ENCODE data around the gene ELOVL2.
"Not testable (repeated sequence)": the region's sequence is repeated elsewhere in the genome, so short reads cannot be mapped to it uniquely, and the experiment has no call there.

Gene ELOVL2

GRCh38 chr6:11025921-11026635, 18.0 kb downstream of the ELOVL2 start:
- in situ Hi-C loops (cut with MboI; ENCODE audit: low sequenced_read_pairs) = no loop called here

- in situ Hi-C loops (cut with MboI; ENCODE audit: low sequenced_read_pairs) = no loop called here
Observed at GRCh38 chr6:11025130-11025529, 19.0 kb downstream of the ELOVL2 start.

DNA sequence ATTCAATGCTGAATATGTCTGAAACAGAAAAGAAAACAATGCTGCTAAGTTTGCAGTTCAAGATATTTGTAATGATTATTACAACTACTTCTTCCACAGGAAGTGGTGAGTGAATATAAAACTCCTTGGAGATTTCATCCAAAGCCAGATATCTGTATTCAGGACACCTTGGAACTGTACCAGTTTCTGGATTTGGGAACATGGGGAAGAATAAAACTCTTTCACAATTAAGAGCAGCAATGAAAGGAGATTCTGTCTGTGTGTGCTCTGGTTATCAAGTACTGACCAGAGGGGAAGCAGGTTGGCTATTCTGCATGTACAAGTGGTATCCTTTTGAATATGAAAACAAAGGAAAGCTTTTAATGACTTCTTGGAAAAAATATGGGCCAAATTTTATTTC, 21.1 kb downstream of the ELOVL2 start:
- in situ Hi-C loops (cut with MboI; ENCODE audit: low sequenced_read_pairs) = no loop called here

DNA sequence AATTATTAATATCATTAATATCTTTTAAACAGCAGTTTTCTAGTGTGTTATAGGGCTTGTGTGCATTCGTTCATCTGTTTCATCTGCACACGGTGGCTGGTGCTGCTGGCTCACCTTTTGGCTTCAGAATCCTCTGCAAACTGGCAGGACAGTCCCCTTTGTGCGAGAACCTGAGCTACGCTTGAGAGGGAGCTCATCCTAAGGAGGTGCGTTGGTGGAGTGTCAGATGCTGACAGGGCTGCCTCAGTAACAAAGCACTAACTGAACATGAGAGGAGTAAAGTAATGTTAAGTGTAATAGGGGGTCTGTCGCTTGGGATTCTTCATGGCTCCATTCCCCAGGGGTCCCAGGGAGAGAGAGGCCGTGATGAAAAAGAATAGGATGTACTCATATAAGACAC, 22.4 kb downstream of the ELOVL2 start:
- in situ Hi-C loops (cut with MboI; ENCODE audit: low sequenced_read_pairs) = no loop called here

GRCh38 chr6:11021003-11021402, 23.1 kb downstream of the ELOVL2 start:
- in situ Hi-C loops (cut with MboI; ENCODE audit: low sequenced_read_pairs) = no loop called here

DNA sequence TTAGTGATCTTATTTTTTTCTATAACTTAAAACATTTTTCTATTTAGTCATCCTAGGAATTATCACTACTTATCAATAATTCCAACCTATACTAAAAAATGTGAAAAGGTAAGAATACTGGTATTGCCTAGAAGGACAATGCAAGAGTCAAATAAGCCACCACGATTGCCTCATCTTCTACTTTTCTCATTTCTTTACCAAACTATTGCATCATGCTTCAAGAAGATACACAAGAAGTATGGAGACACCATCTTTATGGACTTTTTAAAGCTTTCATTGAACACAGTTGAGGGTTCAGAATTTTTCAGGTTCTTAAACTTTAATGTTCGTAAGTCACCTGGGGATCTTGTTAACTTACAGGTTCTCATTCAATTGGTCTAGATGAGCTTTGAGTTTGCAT, 25.9 kb downstream of the ELOVL2 start:
- in situ Hi-C loops (cut with MboI; ENCODE audit: low sequenced_read_pairs) = no loop called here

DNA sequence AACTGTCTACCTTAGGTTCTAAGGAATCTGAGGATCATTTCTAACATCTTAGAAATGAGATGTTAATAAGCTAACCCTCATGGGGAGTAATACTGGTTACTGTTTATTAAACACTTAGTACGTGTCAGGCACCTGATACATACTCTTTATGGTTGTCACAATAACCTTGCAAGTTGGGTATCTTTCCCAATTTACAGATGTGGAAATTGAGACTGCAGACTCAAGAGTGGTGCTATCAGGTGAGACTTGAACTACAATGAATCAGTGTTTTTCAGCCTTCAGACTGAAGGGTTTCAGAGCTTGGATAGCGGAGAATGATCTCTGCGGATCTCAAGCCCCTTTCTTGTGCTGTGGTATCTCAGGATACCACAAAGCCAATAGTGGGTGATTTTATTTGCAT, 27.0 kb downstream of the ELOVL2 start:
- in situ Hi-C loops (cut with MboI; ENCODE audit: low sequenced_read_pairs) = no loop called here

DNA sequence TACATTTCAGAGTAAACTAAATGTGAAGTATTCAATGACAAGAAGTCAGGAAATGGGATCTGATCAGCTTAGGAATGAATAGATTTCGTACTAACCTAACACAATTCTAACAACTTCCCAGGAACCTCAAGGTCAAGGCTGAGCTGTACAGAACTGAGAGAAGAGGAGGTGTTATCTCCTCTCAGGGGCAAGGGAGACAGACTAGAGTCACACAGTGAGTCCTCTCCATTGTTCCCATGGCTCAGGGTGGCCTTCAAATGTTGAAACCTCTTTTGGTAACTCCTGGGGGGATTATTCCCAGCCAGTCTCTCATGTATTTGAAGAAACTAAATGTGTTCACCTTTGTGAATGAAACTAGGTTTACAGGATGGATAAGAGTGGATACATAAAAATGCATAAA, 27.7 kb downstream of the ELOVL2 start:
- in situ Hi-C loops (cut with MboI; ENCODE audit: low sequenced_read_pairs) = no loop called here

DNA sequence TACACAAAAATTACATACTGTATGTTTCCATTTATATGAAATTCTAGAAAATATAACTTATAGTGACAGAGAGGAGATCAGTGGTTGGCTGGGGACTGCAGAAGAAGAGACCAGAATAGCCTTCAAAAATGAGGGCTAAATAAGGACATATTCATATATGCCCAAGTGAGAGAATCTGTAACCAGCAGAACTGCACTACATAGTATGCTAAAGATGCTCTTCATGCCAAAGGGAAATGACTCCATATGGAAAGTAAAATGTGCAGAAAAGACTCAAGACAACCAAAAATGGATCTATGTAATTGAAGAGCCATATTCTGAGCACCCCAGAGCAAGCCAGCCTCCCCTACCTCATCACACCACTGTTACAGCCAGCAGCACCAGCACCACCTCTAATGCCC, 29.0 kb downstream of the ELOVL2 start:
- in situ Hi-C loops (cut with MboI; ENCODE audit: low sequenced_read_pairs) = no loop called here

DNA sequence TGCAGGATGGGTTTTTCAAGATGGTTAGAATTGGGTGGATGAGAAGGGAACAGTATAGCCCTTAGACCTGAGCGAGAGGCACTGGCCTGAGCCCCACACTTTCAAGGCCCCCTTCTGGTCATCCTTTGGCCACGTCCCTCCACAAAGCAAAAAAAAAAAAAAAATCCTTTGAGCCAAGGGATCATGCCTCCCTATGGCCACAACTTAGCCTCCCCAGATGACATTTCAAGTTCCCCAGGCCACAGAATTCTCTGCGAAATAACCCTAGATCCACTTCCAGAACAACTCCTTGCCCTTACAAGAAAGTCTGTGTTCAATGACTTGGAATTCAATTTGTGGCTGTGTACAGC, 30.4 kb downstream of the ELOVL2 start:
- in situ Hi-C loops (cut with MboI; ENCODE audit: low sequenced_read_pairs) = no loop called here

DNA sequence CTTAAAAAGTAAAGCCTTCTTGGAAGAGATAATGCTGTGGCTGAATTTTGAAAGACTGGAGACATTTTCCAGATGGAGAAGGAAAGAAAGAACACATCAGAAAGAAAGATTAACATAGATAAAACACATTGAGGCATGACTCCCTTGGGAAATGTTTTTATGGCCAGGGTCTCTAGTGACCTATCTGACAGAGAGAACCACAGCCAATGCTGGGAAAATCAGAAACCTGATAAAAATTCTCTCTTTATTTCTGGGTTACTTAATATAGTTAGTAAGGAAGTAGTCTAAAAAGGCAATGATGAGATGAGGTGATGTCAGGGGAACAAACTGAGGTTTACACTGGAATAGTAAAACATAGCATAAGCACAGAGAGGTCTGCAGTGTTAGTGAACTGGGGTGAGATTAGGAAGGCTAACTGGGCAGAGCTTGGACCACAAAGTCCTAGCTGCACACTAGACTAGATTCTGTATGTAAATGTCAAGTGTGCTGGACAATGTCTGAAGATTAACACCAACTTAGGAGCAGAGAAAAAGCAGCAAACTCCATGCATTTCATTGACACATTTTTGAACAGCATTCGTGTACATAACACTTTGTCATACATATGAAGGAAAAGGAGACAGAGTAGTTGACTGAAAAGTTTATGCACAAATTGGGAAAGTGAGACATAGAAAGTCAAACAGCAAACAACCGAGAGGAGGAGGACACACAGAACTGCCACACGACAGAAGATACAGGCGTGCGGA, 31.0 kb downstream of the ELOVL2 start:
- in situ Hi-C loops (cut with MboI; ENCODE audit: low sequenced_read_pairs) = no loop called here

- in situ Hi-C loops (cut with MboI; ENCODE audit: low sequenced_read_pairs) = no loop called here
Observed at GRCh38 chr6:11012295-11012754, 31.8 kb downstream of the ELOVL2 start.

DNA sequence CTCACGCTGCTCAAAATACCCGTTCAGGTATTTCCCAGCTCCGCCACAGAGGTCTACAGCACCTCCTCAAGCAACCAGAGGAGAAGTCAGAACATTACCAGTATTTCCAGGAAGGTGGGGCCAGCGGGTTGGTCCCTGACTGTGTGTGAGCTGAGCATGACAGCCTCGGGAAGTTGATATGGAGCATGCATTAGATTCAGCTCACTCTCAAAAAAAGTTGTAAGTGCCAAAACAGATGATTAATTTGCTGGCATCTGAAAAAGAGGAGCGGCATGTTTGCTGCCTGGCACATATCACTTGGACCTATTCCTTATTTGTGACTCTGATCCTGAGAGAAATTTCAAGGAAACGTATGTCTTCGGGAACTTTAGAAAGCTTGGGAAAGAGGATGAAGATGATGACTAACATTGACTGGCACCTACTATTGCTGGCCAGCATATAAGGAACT, 32.3 kb downstream of the ELOVL2 start:
- in situ Hi-C loops (cut with MboI; ENCODE audit: low sequenced_read_pairs) = no loop called here

DNA sequence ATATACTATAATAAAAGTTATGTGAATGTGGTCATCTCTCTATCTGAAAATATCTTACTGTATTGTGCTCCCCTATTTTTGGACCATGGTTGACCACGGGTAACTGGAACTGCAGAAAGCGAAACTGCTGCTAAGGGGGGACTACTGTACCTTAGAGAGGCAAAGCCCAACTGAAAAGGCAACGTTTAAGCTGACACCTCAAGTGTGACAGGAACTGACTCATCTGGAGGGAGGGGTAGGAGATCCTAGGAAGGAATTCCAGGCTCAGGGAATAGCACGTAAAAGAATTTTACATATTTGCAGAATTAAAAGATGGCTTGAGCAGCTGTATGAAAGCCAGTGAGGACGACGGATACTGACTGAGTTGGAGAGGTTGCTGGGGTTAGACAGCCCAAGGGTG, 34.8 kb downstream of the ELOVL2 start:
- in situ Hi-C loops (cut with MboI; ENCODE audit: low sequenced_read_pairs) = no loop called here

GRCh38 chr6:11008821-11009220, 35.3 kb downstream of the ELOVL2 start:
- in situ Hi-C loops (cut with MboI; ENCODE audit: low sequenced_read_pairs) = no loop called here

- in situ Hi-C loops (cut with MboI; ENCODE audit: low sequenced_read_pairs) = no loop called here
Observed at GRCh38 chr6:11007715-11008608, 36.1 kb downstream of the ELOVL2 start.

DNA sequence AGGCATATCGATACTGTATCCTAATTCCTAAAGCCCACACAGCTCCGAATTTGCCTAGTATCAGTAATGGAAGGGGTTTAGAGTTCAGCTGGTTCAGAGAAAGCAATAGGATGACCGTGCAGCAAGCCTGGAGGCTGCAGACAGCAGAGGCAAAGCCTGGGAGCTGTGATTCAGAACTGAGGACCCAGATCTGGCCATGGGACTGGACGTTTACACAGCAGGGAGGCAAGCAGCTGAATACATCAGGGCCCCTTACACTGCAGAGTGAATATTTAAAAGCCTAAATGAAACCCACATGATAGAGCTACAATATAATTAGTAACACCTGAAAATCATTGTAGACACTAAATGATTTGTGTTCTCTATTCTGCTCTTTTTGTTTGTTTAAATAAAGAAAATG, 38.0 kb downstream of the ELOVL2 start:
- in situ Hi-C loops (cut with MboI; ENCODE audit: low sequenced_read_pairs) = no loop called here

DNA sequence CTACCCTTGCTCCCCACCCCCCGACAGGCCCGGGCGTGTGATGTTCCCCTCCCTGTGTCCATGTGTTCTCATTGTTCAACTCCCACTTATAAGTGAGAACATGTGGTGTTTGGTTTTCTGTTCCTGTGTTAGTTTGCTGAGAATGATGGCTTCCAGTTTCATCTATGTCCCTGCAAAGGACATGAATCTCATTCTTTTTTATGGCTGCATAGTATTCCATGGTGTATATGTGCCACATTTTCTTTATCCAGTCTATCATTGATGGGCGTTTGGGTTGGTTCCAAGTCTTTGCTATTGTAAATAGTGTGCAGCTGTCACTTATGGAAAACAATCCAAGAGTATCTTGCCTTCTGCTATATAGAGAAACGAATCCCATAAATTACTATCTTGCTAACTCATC, 40.8 kb downstream of the ELOVL2 start:
- in situ Hi-C loops (cut with MboI; ENCODE audit: low sequenced_read_pairs) = not testable (repeated sequence)

DNA sequence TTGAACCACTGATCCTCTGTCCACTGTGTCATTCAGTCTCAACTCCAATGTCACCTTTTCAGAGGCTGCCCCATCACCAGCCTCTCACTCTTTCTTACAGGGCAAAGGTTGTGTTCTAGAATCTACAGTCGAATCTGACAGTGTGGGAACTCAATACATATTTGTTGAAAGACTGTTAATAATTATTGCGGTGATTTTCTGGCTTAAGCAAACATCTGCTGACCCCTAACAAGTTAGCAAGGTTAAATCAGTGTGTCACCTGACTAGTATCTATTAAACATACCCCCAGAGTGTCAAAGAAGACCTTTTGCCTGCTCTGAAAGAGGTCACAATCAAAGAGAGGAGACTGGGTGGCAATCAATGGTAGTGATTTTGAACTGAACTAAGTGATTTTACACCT, 41.9 kb downstream of the ELOVL2 start:
- in situ Hi-C loops (cut with MboI; ENCODE audit: low sequenced_read_pairs) = no loop called here

DNA sequence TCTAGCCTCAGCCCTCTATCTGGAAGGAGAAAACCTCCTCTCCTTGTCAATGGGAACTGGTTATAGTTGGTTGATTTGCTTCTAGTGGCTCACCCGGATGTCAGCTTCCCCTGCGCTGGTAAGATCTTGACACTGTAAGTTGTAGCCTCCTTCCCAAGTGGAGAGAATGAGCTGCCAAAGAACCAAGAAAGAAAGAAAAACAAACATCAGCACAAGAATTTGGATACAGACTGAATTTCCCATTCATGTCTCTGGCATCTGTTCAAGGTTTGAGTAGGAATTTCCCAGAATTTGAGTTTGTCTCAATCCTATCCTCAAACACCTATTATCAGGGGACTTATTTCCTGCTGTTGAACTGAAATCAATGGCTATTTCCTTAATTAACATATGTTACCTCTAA, 44.1 kb downstream of the ELOVL2 start:
- in situ Hi-C loops (cut with MboI; ENCODE audit: low sequenced_read_pairs) = no loop called here

GRCh38 chr6:10995114-10995707, 48.9 kb downstream of the ELOVL2 start:
- in situ Hi-C loops (cut with MboI; ENCODE audit: low sequenced_read_pairs) = no loop called here
